ENCODE results near the gene NEURL4.

Gene NEURL4

GRCh38 chr17:7311110-7311705 lies 17.9 kb downstream of the NEURL4 start:
- DNase-seq (ENCODE audit: insufficient read length, low spot score) (no peak), FAIRE-seq (no peak)
- TF ChIP-seq POLR2A (IDR thresholded peaks at IDR 0.05; ENCODE audit: low read depth, low read length): no peak

DNA sequence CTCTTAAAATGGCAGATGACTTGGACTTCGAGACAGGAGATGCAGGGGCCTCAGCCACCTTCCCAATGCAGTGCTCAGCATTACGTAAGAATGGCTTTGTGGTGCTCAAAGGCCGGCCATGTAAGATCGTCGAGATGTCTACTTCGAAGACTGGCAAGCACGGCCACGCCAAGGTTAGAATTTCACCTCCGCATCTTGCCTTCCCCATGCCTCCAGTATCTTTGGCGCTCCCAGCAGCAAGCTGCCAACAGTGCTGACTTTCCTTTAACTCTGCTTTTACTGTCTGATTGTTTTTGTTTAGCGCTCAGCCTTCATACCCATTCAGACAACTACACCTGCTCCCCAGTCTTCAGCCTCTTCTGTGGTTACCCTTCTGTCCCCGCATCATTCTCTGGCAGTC lies 19.5 kb downstream of the NEURL4 start:
- no peak for DNase-seq (ENCODE audit: insufficient read length, low spot score)
- TF ChIP-seq POLR2A (IDR thresholded peaks at IDR 0.05; ENCODE audit: low read depth, low read length): no peak
- no peak for FAIRE-seq

DNA sequence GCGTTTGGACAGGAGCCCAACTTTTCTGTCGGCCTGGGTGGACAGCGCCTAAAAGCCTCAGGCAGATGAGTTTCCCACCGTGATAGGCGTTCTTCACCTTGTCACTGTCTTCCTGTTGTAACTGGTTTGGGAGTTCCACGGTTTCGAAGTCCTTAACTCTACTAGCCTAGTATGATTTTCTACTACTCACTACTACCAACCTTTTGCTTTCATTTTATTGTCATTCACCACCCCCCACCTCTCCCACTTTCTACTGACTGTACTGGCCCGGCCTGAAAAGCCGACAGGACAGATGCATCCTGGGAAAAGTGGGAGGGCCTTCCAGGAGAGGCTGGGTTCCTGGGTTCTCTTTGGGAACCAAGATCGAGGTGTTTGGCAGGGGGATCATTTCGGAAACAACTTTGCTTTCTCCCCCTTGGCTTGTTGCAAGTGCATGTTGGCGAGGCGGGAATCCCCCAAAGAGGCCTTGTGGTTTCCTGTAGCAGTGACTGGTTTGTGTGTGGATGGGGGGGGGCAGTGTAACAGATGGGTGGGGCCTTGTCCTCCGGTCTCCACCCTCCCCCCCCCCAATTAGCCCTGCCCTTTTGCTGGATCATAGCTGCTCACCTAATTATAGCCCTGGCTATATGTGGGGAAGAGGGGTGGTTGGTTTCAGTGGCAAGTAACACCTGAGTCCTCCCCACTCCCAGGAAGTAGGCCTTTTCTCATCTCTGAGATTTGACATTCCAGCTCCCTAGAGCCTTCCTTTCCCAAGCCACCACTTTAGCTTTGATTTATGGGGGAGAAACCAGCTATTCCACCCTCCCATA lies 20.3 kb downstream of the NEURL4 start:
- TF ChIP-seq POLR2A (IDR thresholded peaks at IDR 0.05; ENCODE audit: low read depth, low read length): no peak
- FAIRE-seq (no peak), DNase-seq (ENCODE audit: insufficient read length, low spot score) (peak; percentile 77)

GRCh38 chr17:7307686-7308624 lies 21.2 kb downstream of the NEURL4 start:
- no peak; the same call in 1 of the 2 replicates for TF ChIP-seq POLR2A (IDR thresholded peaks at IDR 0.05; ENCODE audit: low read depth, low read length)
- no peak for FAIRE-seq
- no peak for DNase-seq (ENCODE audit: insufficient read length, low spot score)

DNA sequence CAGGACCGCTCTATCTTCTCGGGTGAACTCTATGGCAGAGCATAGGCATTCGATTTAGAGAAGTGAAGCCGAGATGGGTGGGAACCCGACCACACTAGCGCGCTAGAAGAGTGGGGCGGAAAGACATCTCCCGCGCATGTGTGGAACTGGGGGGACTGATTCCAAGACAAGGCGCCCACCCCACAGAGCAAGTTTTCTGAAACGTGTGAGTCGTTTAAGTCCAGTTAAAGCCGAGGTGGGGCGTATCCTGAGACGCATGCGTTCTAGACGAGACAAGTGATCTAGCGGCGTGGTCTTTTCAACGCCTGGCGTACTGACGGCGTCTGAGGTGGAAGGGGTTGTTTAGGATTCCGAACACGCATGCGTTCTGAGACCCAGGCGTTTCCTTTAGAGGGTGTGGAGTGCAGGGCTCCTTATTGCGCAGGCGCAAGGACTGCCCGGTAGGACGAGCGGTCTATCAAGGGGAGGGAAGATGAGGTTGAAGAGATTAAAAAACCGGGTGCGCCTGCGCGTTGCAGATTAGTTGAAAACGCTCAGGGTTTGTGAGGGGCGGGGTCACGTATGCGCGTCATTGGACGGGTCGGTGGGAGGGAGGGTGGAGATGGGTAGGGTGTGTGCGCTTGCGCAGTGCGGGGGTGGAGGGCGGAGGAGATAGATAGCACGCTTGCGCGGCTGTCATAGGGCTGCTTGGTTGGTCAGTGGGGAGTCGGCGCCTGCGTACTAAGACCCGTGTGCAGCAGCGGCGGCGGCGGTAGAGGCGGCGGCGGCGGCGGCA lies 22.0 kb downstream of the NEURL4 start, which contains the start of gene EIF5A:
TSS of gene EIF5A (plus strand) at position 718 of the 775 bp plus-strand sequence. CDS start 2,008 bp downstream, outside the sequence.
- peak; percentile 88 for FAIRE-seq
- peak; percentile 55 for TF ChIP-seq POLR2A (IDR thresholded peaks at IDR 0.05; ENCODE audit: low read depth, low read length)
- peak; percentile 99 for DNase-seq (ENCODE audit: insufficient read length, low spot score)

DNA sequence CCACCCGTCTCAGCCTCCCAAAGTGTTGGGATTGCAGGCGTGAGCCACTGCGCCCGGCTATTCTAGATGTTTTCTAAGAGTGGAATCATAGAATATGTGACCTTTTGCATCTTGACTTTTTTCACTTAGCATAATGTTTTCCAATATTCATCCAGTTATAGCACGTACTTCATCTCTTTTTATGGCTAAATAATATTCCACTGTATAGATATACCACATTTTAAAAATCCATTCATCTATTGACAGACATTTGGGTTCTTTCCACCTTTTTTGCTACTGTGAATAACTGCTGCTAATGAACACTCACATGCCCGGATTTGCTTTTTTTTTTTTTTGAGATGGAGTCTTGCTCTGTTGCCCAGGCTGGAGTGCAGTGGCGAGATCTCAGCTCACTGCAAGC lies 25.0 kb downstream of the NEURL4 start:
- FAIRE-seq (no peak), DNase-seq (ENCODE audit: insufficient read length, low spot score) (no peak)
- TF ChIP-seq POLR2A (IDR thresholded peaks at IDR 0.05; ENCODE audit: low read depth, low read length): no peak

- no peak for TF ChIP-seq POLR2A (IDR thresholded peaks at IDR 0.05; ENCODE audit: low read depth, low read length)
- FAIRE-seq (no peak), DNase-seq (ENCODE audit: insufficient read length, low spot score) (peak; percentile 94)
These were observed 32.8 kb downstream of the NEURL4 start for GRCh38 chr17:7296189-7296861.

GRCh38 chr17:7295230-7296180 lies 33.6 kb downstream of the NEURL4 start:
- TF ChIP-seq POLR2A (IDR thresholded peaks at IDR 0.05; ENCODE audit: low read depth, low read length): no peak
- DNase-seq (ENCODE audit: insufficient read length, low spot score) (no peak), FAIRE-seq (no peak)

GRCh38 chr17:7294614-7295153 lies 34.5 kb downstream of the NEURL4 start, which contains the start of gene YBX2:
Gene YBX2, minus strand, starts transcription at chr17:7294639. Its CDS starts 139 bp downstream, at chr17:7294500.
- no peak for TF ChIP-seq POLR2A (IDR thresholded peaks at IDR 0.05; ENCODE audit: low read depth, low read length)
- no peak for FAIRE-seq
- DNase-seq (ENCODE audit: insufficient read length, low spot score): no peak

GRCh38 chr17:7293816-7294613 lies 35.1 kb downstream of the NEURL4 start:
- no peak for TF ChIP-seq POLR2A (IDR thresholded peaks at IDR 0.05; ENCODE audit: low read depth, low read length)
- DNase-seq (ENCODE audit: insufficient read length, low spot score): no peak
- FAIRE-seq: no peak

DNA sequence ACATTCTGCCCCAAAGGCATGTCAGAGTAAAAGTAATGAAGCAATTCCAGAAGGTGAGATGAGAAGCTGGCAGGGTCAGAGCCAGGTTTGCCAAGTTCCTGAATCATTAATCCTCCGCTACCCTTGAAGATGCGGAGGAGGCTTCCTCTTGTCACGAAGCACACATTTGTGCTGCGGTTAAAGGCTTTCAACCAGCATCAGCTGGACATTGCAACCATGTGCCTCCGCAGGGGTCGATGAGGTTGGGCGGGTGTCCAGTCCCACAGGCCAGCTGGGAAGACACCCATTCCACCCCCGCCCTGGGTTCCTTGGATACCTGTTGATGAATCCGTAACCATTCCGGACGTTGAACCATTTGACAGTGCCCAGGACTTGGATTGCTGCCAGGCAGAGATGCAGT lies 36.0 kb downstream of the NEURL4 start:
- no peak for FAIRE-seq
- DNase-seq (ENCODE audit: insufficient read length, low spot score): no peak
- TF ChIP-seq POLR2A (IDR thresholded peaks at IDR 0.05; ENCODE audit: low read depth, low read length): no peak

Data from H54 (cell line).